Stimulated activated naive CD8-positive, alpha-beta T cell treated with anti-CD3 and anti-CD28 coated beads, Interleukin-15, Interleukin-2, amounts not matched to agents 100 U/mL and 50 U/mL, for 24 hours (primary cell): Measurements from ENCODE around the gene PDE3B.
A peak's percentile ranks its signal among the peaks of the same experiment; 100 is the strongest.
"Not testable (repeated sequence)": the region's sequence is repeated elsewhere in the genome, so short reads cannot be mapped to it uniquely, and the experiment has no call there.

ENCODE experiments used
- ATAC-seq: fragments of 150-1000 bp; cut with Tn5 transposase; one replicate; pipeline ENCODE4 v1.10.0; 2021
- DNase-seq: peaks from one replicate; pipeline ENCODE4 v3.0.0; 2021

The PDE3B gene

DNA sequence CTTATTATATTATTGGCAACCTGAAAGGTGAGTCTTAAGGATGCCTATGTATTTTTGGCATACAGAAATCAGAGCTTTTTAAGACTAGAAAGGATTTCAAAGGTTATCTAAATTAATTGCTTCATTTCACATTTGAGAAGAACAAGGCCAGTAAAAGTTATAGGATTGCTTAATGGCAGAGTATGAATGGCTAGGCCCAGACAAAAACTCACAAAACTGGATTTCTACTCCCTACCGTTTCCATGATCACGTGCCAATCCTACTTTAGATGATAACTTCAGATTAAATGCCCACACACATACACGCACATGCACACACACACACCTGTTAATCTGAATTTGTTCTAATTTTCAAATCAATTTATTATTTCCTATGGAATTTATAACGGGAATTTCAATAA is 1.8 kb upstream of the PDE3B start:
- no peak for ATAC-seq
- no peak for DNase-seq

DNA sequence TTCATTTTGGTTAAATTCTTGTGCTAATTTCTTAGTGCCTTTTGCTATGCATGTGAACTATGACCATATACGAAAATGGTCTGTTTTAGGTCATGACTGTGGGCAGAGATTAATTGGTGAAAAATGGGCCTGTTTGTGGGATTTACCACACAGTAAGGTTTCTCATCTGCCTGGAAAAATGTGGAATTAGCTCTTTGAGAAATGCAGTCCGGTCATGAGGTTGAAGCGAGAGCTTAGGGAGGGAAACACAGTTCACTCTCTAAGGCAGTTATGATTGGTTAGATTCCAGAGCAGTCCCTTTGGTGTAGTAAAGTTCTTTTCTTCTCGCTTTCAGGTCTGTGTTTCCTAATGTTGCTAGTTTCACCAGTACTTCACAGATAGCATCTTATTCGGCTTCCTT is 1.2 kb upstream of the PDE3B start:
- no peak for DNase-seq

DNA sequence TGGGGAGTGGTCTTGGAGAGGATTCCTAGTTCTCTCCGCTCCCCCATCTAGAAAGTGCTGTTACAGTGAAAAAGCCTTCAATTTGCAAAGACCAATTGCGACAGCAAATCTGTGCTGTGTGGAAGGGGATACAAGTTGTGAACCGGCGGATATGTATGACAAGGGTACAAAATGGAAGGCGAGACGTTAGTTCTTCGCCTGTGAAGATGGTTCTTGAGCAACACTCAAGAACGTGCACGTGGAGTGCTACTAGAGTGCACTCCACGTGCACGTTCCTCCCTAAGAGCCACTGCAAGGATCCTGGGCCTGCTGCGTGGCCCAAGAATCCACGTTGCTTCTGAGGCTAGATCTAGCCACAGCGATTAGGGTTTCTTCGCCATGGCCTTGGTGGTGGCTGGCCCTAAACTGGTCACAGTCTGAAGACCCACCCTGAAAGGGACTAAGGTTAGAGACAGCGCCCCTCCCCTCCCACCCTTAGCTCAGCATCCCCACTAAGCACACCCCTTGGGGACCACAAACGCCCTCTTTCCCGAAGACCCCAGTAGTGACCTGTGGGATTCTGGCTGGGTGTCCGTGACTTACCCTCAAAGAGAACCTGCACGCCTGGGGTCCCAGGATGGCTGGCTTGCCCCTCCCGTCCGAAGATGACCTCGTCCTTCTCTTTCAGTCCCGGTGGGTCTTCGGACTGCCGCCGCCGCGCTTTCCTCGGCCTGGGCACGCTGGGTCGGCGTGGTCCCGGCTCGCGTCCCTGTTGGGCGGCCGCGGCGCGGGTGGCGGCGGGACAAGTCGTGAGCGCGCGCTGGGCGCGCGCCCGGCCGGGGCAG is 519 bp upstream of the PDE3B start:
- peak; percentile 21 for DNase-seq
- ATAC-seq: no peak

More for the DNA sequence above, 1.2 kb upstream of the PDE3B start:
- no peak for ATAC-seq

DNA sequence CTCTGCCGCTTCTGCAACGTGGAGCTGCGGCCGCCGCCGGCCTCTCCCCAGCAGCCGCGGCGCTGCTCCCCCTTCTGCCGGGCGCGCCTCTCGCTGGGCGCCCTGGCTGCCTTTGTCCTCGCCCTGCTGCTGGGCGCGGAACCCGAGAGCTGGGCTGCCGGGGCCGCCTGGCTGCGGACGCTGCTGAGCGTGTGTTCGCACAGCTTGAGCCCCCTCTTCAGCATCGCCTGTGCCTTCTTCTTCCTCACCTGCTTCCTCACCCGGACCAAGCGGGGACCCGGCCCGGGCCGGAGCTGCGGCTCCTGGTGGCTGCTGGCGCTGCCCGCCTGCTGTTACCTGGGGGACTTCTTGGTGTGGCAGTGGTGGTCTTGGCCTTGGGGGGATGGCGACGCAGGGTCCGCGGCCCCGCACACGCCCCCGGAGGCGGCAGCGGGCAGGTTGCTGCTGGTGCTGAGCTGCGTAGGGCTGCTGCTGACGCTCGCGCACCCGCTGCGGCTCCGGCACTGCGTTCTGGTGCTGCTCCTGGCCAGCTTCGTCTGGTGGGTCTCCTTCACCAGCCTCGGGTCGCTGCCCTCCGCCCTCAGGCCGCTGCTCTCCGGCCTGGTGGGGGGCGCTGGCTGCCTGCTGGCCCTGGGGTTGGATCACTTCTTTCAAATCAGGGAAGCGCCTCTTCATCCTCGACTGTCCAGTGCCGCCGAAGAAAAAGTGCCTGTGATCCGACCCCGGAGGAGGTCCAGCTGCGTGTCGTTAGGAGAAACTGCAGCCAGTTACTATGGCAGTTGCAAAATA is 816 bp downstream of the PDE3B start:
- DNase-seq: peak; percentile 43
- peak; percentile 24 for ATAC-seq

DNA sequence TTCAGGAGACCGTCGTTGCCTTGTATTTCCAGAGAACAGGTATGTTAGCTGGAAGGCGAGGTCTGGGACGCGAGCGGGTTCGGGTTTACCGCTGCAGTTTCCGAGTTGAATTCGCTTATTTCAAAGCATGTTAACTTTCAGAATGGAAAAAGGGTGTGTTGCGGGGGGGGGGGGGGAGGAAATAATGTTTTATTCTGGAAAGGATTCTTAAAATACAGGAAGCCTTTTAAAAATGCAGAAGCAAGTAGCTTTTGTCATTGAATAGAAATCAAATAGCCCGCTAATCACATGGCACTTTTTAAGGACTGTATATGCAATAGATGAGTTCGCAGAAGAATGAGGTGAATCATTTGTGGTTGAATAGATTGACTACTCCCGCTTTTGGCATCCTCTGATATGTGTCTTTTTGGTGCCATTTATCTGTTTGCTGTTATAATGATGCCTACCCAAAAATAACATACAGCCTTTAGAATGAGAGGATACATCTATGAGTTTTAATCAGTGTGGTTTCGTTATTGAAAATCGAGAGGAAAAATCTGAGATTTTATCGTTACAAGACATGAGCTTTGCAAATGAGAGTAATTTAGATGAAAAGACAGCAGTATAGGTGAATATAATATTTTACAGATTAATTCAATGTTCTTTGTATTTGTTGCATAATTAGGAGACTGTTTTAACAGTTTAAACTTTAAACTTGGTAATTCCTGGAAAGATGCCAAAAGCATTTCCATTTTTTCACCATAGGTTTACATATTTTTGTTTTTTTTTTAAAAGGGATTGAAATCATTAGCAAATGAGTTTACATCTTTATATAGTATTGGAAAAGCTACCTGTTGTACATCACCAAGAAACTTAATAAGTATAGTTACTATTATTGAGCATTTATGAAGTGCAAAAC is 1.7 kb downstream of the PDE3B start:
- DNase-seq (peak; percentile 28), ATAC-seq (peak; percentile 39)

DNA sequence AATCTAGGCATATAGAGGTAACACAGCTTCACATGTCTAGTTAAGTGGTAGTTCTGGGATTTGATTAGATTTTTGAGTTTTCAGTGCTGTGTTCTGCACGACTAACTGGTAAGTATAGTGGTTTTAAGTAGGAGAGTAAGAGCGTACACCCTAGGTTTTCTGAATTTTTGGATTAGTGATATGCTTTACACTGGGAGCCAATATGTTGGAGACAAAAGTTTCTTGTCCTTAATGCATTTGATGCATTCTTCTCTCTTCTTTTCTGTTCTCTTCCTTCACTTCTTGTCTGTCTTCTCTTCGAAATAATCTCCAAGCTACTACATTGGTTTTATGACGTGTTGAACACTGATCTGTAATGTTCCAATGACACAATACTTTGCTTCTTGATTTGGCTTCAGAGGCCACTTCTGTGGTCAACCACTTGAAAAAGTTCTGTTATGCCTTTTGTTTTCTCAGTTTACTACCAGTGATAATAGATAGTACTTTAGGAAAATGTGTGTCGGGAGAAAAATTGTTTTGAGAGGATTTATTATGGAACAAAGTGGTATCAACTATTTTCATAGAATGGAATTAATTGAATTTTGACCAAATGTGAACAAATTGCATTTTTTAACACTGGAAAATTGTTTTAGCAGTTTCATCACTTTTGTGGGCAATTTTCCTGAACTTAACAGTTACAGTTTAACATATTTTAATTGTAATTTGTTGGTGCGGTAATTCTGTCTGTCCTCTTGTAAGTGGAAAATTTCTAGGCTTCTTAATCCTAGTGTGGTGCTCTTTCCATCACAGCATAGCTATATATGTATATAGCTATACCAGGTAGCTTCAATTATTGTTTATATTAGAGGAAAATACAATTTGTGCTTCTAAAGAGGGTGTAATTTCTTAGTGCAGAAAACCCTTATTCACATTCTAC is 2.6 kb downstream of the PDE3B start:
- ATAC-seq (peak; percentile 19), DNase-seq (no peak)

DNA sequence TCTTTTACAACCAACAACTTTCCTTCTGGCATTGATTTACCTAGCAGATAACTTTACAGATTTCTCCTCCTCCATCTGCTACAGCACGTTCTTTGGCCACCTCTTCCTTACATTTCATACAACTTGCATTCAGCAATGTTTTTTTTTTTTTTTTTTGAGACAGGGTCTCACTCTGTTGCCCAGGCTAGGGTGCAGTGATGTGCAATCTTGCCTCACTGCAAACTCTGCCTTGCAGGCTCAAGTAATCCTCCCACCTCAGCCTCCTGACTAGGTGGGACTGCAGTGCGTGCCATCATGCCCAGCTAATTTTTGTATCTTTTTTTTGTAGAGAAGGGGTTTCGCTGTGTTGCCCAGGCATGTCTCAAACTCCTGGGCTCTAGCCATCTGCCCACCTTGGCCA is 6.5 kb downstream of the PDE3B start:
- no peak for DNase-seq
- ATAC-seq: no peak

DNA sequence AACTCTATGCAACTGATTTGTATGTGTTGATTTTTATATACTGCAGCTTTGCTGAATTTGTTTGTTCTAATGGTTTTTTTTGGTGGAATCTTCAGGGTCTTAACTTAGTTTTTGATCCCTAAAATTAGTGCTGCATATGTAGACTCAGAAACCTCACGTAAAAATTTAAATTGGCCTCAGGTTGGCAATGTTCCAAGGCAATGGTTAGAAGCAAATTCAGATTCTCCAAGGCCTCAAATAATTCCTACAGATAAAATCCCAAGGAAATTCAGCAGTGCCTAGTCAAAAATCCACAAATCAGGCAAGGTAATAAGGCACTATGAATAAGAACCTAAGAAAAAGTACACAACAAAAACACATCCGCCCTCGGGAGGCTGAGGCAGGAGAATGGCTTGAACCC is 9.5 kb downstream of the PDE3B start:
- DNase-seq (no peak), ATAC-seq (no peak)

DNA sequence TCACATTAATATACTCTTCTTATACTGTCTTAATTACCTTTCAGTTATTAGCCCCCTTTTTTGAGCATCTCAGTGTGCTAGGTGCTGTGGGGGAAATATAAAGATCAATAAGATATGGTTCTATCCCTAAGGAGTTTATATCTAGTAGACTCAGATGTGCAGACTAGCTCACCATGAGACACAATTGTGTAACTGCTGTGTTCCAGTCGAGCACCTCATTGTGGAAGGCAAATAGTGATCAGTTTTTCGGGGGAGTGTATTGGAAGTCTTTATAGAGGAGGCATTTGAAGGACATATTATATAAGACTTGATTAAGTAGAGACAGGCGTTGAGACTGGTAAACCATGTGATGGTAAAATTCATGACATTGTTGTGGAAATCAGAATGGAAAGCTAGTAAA is 11.8 kb downstream of the PDE3B start:
- no peak for DNase-seq

DNA sequence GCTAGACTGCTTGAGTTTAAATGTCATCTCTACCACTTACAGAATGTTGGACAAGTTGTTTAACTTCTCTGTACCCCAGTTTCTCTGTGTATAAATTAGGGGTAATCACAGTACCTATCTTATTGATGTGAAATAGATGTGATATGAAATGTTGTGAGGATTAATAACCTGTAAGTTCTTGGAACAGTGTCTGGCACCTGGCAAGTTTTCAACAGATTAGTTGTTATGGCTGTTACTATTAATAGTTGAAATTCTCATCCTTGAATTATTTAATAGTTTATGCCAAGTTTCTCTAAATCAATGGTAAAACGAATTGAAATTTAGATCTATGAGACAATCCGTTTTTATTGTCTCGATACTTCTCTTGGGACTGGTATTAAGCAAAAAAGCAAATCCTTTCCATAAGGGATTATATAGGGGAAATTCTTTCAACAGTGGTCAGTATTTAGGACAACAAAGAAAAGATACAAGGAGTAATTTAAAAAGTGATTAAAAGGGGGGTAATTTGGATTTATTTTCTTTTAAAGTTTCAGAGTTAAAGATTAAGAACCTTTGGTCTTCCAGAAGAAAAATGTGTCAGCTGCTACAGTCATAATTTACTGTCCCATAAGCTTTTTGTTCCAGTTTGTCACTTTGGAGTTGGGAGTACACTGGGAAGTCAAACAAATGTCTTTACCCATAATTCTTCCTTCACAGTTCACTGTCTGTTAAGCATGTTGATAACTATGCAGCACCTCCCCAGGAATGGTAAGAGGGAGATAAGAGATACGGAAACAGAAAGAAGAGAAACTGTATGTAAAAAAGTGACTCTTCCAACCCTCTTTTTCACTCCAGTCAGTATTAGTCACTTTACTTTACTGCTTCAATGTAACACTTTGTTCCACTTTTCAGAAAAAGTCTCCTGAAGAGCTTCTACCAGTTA is 13.2 kb downstream of the PDE3B start:
- ATAC-seq: peak; percentile 57
- no peak for DNase-seq

More for the DNA sequence above, 11.8 kb downstream of the PDE3B start:
- no peak for ATAC-seq

DNA sequence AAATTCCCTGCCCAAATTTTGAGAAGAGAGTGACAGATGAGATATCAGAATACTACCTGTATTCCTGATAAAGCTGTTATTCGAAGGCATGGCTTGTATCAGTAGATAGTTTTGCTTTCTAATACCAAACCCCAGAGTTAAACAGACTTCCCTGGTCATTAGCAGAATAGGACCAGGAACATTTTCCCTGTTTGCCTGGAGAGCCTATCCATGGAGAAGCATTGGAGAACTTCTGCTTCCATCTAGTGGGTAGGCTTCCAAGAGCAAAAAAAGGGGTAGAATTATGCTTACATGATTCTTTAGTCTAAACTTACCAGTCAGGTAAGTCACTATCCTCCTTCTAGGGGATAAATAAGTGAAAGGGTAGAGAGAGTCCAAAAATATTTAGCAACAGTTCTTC is 14.2 kb downstream of the PDE3B start:
- ATAC-seq (no peak), DNase-seq (no peak)

DNA sequence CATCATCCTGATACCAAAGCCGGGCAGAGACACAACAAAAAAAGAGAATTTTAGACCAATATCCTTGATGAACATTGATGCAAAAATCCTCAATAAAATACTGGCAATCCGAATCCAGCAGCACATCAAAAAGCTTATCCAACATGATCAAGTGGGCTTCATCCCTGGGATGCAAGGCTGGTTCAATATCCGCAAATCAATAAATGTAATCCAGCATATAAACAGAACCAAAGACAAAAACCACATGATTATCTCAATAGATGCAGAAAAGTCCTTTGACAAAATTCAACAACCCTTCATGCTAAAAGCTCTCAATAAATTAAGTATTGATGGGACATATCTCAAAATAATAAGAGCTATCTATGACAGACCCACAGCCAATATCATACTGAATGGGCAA is 21.3 kb downstream of the PDE3B start:
- not testable (repeated sequence) for DNase-seq, ATAC-seq

DNA sequence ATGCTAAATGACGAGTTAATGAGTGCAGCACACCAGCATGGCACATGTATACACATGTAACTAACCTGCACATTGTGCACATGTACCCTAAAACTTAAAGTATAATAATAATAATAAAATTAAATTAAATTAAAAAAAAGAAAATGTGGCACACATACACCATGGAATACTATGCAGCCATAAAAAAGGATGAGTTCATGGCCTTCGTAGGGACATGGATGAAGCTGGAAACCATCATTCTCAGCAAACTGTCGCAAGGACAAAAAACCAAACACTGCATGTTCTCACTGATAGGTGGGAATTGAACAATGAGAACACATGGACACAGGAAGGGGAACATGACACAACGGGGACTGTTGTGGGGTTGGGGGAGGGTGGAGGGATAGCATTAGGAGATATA is 23.7 kb downstream of the PDE3B start:
- not testable (repeated sequence) for ATAC-seq, DNase-seq

DNA sequence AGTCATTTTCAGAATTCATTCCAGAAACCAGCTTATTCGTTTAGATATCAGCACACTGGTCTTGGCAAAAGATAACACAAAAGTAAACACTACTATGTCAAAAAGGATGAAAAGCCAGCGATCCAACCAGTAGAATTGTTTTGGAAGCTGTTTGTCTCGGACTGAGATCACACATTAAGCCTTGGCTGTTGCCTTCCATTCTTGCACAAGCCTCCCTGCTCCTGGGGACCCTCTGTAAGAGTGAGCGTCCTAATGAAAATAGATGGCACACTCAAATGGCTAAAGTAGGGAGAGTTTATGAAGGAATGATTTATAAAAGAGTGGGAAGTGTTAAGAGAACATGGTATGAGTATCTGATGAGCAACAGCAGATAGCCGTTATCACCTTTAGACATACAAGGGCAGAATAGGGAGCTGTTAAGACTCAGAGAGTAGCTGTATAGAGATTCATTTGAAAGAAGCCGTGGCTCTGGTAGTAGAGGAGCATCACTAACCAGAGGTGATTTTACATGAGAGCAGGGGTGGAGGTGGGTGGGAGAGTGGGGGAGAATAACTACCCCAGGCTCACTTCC is 25.2 kb downstream of the PDE3B start:
- ATAC-seq (peak; percentile 14), DNase-seq (no peak)

DNA sequence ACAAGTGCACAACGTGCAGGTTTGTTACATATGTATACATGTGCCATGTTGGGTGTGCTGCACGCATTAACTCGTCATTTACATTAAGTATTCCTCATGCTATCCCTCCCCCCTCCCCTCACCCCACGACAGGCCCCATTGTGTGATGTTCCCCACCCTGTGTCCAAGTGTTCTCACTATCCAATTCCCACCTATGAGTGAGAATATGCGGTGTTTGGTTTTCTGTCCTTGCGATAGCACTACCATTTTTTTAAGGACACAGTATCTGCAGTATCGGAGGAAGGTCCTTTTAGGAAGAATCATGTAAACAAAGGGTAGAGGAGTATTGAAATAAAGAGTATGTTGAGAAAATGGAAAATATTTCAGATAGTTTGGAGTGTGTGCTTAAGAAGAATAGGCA is 25.9 kb downstream of the PDE3B start:
- ATAC-seq (no peak), DNase-seq (no peak)

DNA sequence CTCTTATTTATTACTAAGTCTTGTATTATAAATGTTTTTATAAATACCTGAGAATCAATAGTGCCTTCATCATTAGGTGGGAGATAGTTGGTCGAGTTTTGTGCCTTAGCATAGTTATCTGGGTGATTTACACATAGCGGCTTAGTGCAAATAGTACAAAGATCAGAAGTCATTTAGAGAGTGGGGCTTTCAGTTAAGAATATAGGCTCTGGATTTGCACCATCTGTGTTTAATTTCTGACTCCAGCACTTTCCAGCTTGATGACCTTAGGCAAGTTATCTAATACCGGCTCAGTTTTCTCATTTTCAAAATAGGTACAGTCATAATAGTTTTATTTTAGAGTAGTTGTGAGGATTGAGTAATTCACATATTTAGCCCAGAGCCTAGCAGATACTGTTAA is 26.4 kb downstream of the PDE3B start:
- DNase-seq (no peak), ATAC-seq (no peak)

DNA sequence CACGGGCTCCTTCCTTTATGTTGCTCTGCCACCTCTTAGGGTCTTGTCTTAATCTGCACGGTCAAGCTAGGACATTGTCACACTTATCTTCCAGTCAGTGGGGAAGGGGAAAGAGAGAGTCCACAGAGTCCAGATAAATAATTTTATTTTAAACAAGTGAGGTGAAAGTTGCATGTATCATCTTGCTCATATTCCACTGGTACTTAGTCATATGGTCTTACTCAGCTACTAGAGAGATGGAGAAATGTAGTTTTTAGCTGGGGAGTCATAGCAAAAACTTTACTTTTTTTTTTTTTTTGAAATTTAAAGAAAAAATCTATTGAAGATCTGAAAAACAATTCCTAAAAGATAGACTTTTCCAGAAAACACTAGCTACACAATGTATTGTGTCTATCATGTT is 29.0 kb downstream of the PDE3B start:
- DNase-seq (no peak), ATAC-seq (peak; percentile 44)

DNA sequence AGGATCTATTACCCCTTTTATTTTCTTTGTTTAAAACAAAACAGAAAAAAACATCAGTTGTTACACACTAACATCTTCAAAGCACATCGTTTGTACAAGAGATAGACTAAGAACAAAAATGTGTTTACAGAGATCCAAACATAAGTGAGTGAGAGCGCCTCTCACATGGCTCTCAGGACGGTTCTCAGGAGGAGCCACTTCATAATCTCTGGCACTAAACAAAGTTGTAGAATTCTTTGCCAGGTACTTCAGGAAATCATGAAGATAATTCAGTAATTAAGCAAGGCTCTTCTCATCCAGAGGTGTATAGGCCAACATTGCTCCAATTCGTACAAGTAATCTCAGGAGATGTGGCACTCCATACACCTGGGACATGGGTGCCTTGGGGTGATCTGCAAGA is 29.8 kb downstream of the PDE3B start:
- DNase-seq (no peak), ATAC-seq (no peak)

DNA sequence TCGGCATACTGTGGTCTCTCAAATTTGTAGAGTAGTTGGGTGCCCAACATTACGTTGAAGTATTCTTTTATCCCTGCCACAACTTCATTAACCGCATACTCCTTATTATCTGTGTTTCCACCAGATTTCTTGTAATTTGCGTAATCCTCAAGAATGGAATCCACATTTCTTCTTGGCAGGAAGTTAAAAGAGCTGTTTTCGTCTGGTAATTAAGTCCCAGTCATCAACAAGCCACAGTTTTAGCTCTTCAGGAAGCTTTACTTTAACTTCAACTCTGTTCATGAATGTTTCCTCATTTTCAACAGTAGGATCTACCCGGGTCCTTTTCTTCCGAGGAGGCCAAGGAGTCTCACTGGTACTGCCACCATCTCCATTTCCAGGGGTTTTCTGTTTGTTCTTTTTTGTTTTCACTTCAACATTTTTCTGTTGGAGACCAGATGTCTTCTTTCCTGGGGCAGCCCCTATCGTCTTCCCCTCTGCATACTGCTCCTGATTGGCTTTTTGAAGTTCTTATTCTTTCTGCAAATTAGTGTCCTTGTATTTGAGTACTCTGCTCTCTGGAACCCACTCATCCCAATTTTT is 30.3 kb downstream of the PDE3B start:
- ATAC-seq (no peak), DNase-seq (no peak)

DNA sequence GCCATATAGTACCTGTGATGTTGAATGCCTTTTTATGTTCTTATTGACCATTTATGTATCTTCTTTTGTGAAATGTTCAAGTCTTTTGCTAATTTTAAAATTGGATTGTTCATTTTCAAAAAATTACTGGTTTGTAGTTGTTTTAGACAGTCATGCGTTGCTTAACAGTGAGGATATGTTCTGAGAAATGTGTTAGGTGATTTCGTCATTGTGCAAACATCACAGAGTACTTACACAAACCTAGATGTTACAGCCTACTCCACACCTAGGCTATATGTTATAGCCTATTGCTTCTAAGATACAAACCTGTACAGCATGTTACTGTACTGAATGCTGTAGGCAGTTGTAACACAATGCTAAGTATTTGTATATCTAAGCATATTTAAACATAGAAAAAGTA is 32.5 kb downstream of the PDE3B start:
- DNase-seq (no peak), ATAC-seq (no peak)
